GM23338 (cell line): ENCODE data around the gene SEL1L2. TPM values are rescaled to one million over a fixed set of nuclear protein-coding genes. Genes with fewer than 3 reads are reported as not detected.

Source experiments
- ATAC-seq: fragments of 200-7000 bp; cut with Tn5 transposase; 3 replicates; pipeline ENCODE4 v1.9.1; 2020
- DNase-seq: peaks from one replicate; pipeline ENCODE4 v3.0.0-alpha.2; 2015; ENCODE audit warnings: low spot score
- H2AFZ ChIP-seq: fragments of 200-600 bp; sonication (generic); 2 replicates; pipeline ENCODE4 v1.8.0; 2016; ENCODE audit warnings: antibody characterized with exemption, mild to moderate bottlenecking, moderate library complexity
- H3F3A ChIP-seq: fragments of 200-600 bp; sonication (generic); replicated peaks from 2 replicates; pipeline ENCODE4 v1.8.0; 2017; ENCODE audit warnings: antibody characterized with exemption, mixed run types, low read depth
- H3K27ac ChIP-seq: fragments of 200-600 bp; sonication (generic); 2 replicates; pipeline ENCODE4 v1.6.1; 2016; ENCODE audit warnings: low read depth
- H3K27me3 ChIP-seq: fragments of 200-600 bp; sonication (generic); 2 replicates; pipeline ENCODE4 v1.8.0; 2016; ENCODE audit warnings: mild to moderate bottlenecking, mixed run types, moderate library complexity; ENCODE audit not compliant: insufficient read depth
- H3K36me3 ChIP-seq: fragments of 200-600 bp; sonication (generic); 2 replicates; pipeline ENCODE4 v1.8.0; 2016; ENCODE audit warnings: mild to moderate bottlenecking; ENCODE audit not compliant: insufficient read depth
- H3K4me1 ChIP-seq: fragments of 200-600 bp; sonication (generic); 2 replicates; pipeline ENCODE4 v1.8.0; 2016; ENCODE audit warnings: mild to moderate bottlenecking, moderate library complexity; ENCODE audit not compliant: insufficient read depth
- H3K4me2 ChIP-seq: fragments of 200-600 bp; sonication (generic); 2 replicates; pipeline ENCODE4 v1.7.1; 2017; ENCODE audit warnings: mixed run types
- H3K4me3 ChIP-seq: fragments of 200-600 bp; sonication (generic); 2 replicates; pipeline ENCODE4 v1.6.1; 2016; ENCODE audit warnings: mixed run types
- H3K79me2 ChIP-seq: fragments of 200-600 bp; sonication (generic); replicated peaks from 2 replicates; pipeline ENCODE4 v1.8.0; 2017; ENCODE audit warnings: mild to moderate bottlenecking; ENCODE audit not compliant: insufficient read depth
- H3K9me2 ChIP-seq: fragments of 200-600 bp; sonication (generic); 2 replicates; pipeline ENCODE4 v1.8.0; 2017; ENCODE audit not compliant: insufficient read depth
- H4K20me1 ChIP-seq: fragments of 200-600 bp; sonication (generic); replicated peaks from 2 replicates; pipeline ENCODE4 v1.8.0; 2017; ENCODE audit warnings: mild to moderate bottlenecking; ENCODE audit not compliant: insufficient read depth
- H3K27ac Mint-ChIP-seq: 2 replicates; pipeline ENCODE4 v1.8.0; 2020; ENCODE audit warnings: inconsistent platforms, mild to moderate bottlenecking, moderate library complexity, mixed read lengths
- H3K27me3 Mint-ChIP-seq: 3 replicates; pipeline ENCODE4 v1.8.0; 2022; ENCODE audit warnings: low read depth, mild to moderate bottlenecking, moderate library complexity, mixed read lengths, inconsistent platforms; ENCODE audit not compliant: insufficient read depth, poor library complexity
- H3K36me3 Mint-ChIP-seq: 3 replicates; pipeline ENCODE4 v1.8.0; 2021; ENCODE audit warnings: low read depth, mild to moderate bottlenecking, inconsistent platforms, moderate library complexity, mixed read lengths
- H3K4me1 Mint-ChIP-seq: 3 replicates; pipeline ENCODE4 v1.8.0; 2020; ENCODE audit warnings: mild to moderate bottlenecking, inconsistent platforms, mixed read lengths
- H3K4me3 Mint-ChIP-seq: 3 replicates; pipeline ENCODE4 v1.8.0; 2021; ENCODE audit warnings: moderate library complexity, mild to moderate bottlenecking, inconsistent platforms, mixed read lengths
- H3K9me3 Mint-ChIP-seq: 3 replicates; pipeline ENCODE4 v1.8.0; 2020; ENCODE audit warnings: moderate library complexity, mild to moderate bottlenecking, inconsistent platforms, mixed read lengths
- CREB1 ChIP-seq: fragments of 250-450 bp; sonication (Bioruptor Pico); IDR thresholded peaks from 2 replicates; pipeline ENCODE4 v1.5.0; 2020; ENCODE audit warnings: low read depth, mild to moderate bottlenecking, moderate library complexity
- EZH2 ChIP-seq: fragments of 200-600 bp; sonication (generic); IDR thresholded peaks from one replicate; pipeline ENCODE4 v1.8.0; 2017; ENCODE audit warnings: antibody characterized with exemption, mild to moderate bottlenecking, low read depth; ENCODE audit not compliant: unreplicated experiment
- JUNB ChIP-seq: IDR thresholded peaks from one replicate; pipeline ENCODE4 v1.6.1; 2016; ENCODE audit warnings: antibody characterized with exemption; ENCODE audit not compliant: unreplicated experiment
- NANOG ChIP-seq: IDR thresholded peaks from 2 replicates; pipeline ENCODE4 v1.6.1; 2016; ENCODE audit warnings: antibody characterized with exemption, borderline replicate concordance
- STAT1 ChIP-seq: IDR thresholded peaks from one replicate; pipeline ENCODE4 v1.6.1; 2016; ENCODE audit warnings: antibody characterized with exemption; ENCODE audit not compliant: unreplicated experiment
- ZNF114 ChIP-seq: fragments of 250-450 bp; sonication (Bioruptor Pico); IDR thresholded peaks from 2 replicates; pipeline ENCODE4 v1.5.0; 2020; ENCODE audit warnings: mild to moderate bottlenecking, moderate library complexity
- polyA plus RNA-seq: library from polyadenylated mRNA; unstranded; fragments of >200 nt; fragmentation: Nextera tagmentation; extraction: Ambion mirVana; gene quantifications from 2 replicates; pipeline ENCODE4 v1.2.1, GENCODE V29; 2016
- total RNA-seq: library from RNA; depleted of rRNA; stranded (reverse); fragments of >200 nt; shearing (Covaris generic); gene quantifications from 2 replicates; pipeline ENCODE4 v1.2.3, GENCODE V29; 2014
- TF ChIP-seq, protein P1 (sequence below): IDR thresholded peaks from one replicate; pipeline ENCODE4 v1.6.1; 2018; ENCODE audit warnings: antibody characterized with exemption; ENCODE audit not compliant: unreplicated experiment
- TF ChIP-seq, protein P2 (sequence below): IDR thresholded peaks from 2 replicates; pipeline ENCODE4 v1.6.1; 2016; ENCODE audit warnings: antibody characterized with exemption
- TF ChIP-seq, protein P3 (sequence below), 2 experiments: fragments of 200-600 bp in 1 of 2; sonication (generic) in 1 of 2; conservative IDR thresholded peaks; 2 replicates each; pipeline versions ENCODE4 v1.5.1 to v1.6.1; 2016 to 2017; ENCODE audit warnings: antibody characterized with exemption in 2 of 2, low read depth in 2 of 2, mild to moderate bottlenecking in 2 of 2, moderate library complexity in 1 of 2

The SEL1L2 gene
- total and polyA plus RNA-seq, 2 experiments from 2014 or later, result not detected

DNA sequence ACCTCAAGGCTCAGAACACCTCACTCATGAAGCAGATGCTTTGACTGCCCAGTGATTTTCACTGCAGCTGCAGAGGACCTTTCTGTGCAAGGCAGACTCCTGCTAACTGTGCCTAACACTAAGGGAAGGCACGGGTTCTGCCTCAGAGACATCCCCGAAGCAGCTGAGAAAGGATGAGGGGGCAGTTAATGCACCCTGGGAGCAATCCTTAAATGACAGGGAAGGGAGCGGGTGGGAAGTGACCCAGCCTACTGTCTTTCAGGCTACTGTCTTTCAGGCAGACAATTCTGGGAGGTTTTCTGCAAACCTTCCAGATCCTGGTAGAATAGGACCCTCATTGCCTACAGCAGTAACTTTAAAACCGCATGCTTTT is 150.3 kb downstream of the SEL1L2 start (continued):
- TF ChIP-seq, protein P1, sequence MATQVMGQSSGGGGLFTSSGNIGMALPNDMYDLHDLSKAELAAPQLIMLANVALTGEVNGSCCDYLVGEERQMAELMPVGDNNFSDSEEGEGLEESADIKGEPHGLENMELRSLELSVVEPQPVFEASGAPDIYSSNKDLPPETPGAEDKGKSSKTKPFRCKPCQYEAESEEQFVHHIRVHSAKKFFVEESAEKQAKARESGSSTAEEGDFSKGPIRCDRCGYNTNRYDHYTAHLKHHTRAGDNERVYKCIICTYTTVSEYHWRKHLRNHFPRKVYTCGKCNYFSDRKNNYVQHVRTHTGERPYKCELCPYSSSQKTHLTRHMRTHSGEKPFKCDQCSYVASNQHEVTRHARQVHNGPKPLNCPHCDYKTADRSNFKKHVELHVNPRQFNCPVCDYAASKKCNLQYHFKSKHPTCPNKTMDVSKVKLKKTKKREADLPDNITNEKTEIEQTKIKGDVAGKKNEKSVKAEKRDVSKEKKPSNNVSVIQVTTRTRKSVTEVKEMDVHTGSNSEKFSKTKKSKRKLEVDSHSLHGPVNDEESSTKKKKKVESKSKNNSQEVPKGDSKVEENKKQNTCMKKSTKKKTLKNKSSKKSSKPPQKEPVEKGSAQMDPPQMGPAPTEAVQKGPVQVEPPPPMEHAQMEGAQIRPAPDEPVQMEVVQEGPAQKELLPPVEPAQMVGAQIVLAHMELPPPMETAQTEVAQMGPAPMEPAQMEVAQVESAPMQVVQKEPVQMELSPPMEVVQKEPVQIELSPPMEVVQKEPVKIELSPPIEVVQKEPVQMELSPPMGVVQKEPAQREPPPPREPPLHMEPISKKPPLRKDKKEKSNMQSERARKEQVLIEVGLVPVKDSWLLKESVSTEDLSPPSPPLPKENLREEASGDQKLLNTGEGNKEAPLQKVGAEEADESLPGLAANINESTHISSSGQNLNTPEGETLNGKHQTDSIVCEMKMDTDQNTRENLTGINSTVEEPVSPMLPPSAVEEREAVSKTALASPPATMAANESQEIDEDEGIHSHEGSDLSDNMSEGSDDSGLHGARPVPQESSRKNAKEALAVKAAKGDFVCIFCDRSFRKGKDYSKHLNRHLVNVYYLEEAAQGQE, result no peak
- no peak for TF ChIP-seq ZNF114 (CRISPR knock-in tag)

DNA sequence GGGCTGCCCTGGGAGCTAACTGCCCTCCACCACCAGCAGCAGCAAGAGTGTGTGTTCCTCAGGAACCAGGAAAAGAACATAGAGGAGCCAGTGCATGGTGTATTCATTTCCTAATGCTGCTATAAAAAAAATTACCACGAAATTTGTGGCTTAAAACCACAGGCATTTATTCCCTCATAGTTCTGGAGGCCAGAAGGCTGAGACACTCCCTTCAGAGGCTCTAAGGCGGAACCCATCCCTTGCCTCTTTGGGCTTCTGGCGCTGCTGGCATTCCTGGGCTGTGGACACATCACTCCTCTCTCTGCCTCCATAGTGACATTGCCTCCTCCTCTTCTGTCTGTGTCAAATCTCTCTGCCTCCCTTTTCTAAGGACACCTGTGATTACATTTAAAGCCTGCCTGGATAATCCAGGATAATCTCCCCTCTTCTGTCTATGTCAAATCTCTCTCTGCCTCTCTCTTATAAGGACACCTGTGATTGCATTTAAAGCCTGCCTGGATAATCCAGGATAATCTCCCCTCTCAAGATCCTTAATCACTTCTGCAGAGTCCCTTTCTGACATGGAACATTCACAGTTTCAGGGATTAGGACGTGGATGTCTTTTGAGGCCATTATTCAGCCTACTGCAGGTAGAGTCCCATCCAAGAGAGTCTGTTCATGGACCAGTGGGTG is 150.9 kb downstream of the SEL1L2 start:
- ATAC-seq (no peak), DNase-seq (no peak)
- no peaks in the 10 kb centered on the region for H3K27me3 Mint-ChIP-seq
- TF ChIP-seq CREB1 (CRISPR knock-in tag) (no peak), JUNB (no peak), EZH2 (no peak), ZNF114 (CRISPR knock-in tag) (no peak), STAT1 (no peak), NANOG (no peak)
- TF ChIP-seq, protein P1, result no peak
- TF ChIP-seq, protein P2, sequence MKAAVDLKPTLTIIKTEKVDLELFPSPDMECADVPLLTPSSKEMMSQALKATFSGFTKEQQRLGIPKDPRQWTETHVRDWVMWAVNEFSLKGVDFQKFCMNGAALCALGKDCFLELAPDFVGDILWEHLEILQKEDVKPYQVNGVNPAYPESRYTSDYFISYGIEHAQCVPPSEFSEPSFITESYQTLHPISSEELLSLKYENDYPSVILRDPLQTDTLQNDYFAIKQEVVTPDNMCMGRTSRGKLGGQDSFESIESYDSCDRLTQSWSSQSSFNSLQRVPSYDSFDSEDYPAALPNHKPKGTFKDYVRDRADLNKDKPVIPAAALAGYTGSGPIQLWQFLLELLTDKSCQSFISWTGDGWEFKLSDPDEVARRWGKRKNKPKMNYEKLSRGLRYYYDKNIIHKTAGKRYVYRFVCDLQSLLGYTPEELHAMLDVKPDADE, result no peak
- TF ChIP-seq, protein P3, sequence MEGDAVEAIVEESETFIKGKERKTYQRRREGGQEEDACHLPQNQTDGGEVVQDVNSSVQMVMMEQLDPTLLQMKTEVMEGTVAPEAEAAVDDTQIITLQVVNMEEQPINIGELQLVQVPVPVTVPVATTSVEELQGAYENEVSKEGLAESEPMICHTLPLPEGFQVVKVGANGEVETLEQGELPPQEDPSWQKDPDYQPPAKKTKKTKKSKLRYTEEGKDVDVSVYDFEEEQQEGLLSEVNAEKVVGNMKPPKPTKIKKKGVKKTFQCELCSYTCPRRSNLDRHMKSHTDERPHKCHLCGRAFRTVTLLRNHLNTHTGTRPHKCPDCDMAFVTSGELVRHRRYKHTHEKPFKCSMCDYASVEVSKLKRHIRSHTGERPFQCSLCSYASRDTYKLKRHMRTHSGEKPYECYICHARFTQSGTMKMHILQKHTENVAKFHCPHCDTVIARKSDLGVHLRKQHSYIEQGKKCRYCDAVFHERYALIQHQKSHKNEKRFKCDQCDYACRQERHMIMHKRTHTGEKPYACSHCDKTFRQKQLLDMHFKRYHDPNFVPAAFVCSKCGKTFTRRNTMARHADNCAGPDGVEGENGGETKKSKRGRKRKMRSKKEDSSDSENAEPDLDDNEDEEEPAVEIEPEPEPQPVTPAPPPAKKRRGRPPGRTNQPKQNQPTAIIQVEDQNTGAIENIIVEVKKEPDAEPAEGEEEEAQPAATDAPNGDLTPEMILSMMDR (conservative IDR thresholded peaks at IDR 0.05; ENCODE audit: low read depth in 2 of 2), result no peak
- no peaks in the 10 kb centered on the region for H3K9me3 Mint-ChIP-seq
- no peaks in the 10 kb centered on the region for H3K4me1 ChIP-seq
- H3K9me2 ChIP-seq, result no peaks in the 10 kb centered on the region
- no peaks in the 10 kb centered on the region for H3K79me2 ChIP-seq
- no peaks in the 10 kb centered on the region for H3K4me1 Mint-ChIP-seq
- no peak overlapping the region for H3K4me3 Mint-ChIP-seq
- H3K36me3 ChIP-seq, result no peaks in the 10 kb centered on the region
- no peak overlapping the region for H3K27ac ChIP-seq
- H3K4me2 ChIP-seq, result no peak overlapping the region
- H3K27ac Mint-ChIP-seq, result no peak overlapping the region
- no peaks in the 10 kb centered on the region for H4K20me1 ChIP-seq
- no peaks in the 10 kb centered on the region for H3K36me3 Mint-ChIP-seq
- no peaks in the 10 kb centered on the region for H3K27me3 ChIP-seq
- no peak overlapping the region for H3K4me3 ChIP-seq
- H2AFZ ChIP-seq, result peak overlapping the region; percentile 32; the same call in 1 of the 2 replicates
- no peaks in the 10 kb centered on the region for H3F3A ChIP-seq
